SH-SY5Y (cell line): ENCODE measurements around the gene DAPK1.

Experiments used
- GATA2 ChIP-seq: IDR thresholded peaks from 2 replicates; pipeline ENCODE4 v1.6.1; 2011; ENCODE audit warnings: mild to moderate bottlenecking, low read depth, low read length
- GATA3 ChIP-seq: IDR thresholded peaks from 2 replicates; pipeline ENCODE4 v1.6.1; 2011; ENCODE audit warnings: low read depth, mild to moderate bottlenecking, low read length, moderate library complexity

- no peak for TF ChIP-seq GATA2
- TF ChIP-seq GATA3, result no peak
Measured at GRCh38 chr9:87585123-87585855, 87.6 kb downstream of the DAPK1 start.
